Uterus (tissue), 4 donors: ENCODE data around the gene ADGRL3. TPM values are rescaled to one million over a fixed set of nuclear protein-coding genes. Genes with fewer than 3 reads are reported as not detected.

Source experiments
- DNase-seq, 2 donors: peaks; one replicate each; pipeline ENCODE4 v3.0.0-alpha.2; 2019 to 2020
- H3K27ac ChIP-seq, 2 donors: fragments of 200-600 bp; sonication (generic); 1 replicate in 1 of 2; 2 replicates in 1 of 2; pipeline ENCODE4 v1.5.1; 2016 to 2018
- H3K27me3 ChIP-seq, 2 donors: fragments of 200-600 bp; sonication (generic); one replicate each; pipeline ENCODE4 v1.5.1; 2018 to 2019; ENCODE audit warnings: control low read depth in 1 of 2
- H3K36me3 ChIP-seq, 2 donors: fragments of 200-600 bp; sonication (generic); one replicate each; pipeline ENCODE4 v1.5.1; 2019; ENCODE audit warnings: control low read depth in 1 of 2
- H3K4me1 ChIP-seq, 2 donors: fragments of 200-600 bp; sonication (generic); one replicate each; pipeline ENCODE4 v1.5.1; 2018 to 2019; ENCODE audit warnings: control low read depth in 1 of 2
- H3K4me3 ChIP-seq, 2 donors: fragments of 200-600 bp; sonication (generic); 1 replicate in 1 of 2; 2 replicates in 1 of 2; pipeline ENCODE4 v1.5.1; 2018 to 2019; ENCODE audit warnings: mild to moderate bottlenecking in 1 of 2
- H3K9me3 ChIP-seq, 2 donors: fragments of 200-600 bp; sonication (generic); one replicate each; pipeline ENCODE4 v1.5.1; 2019; ENCODE audit warnings: control low read depth in 1 of 2
- CTCF ChIP-seq, 4 experiments: fragments of 200-600 bp in 2 of 4; fragments of 450-650 bp in 2 of 4; sonication (generic) in 2 of 4; IDR thresholded peaks; one replicate each; pipeline ENCODE4 v1.5.1; 2016 to 2019; ENCODE audit warnings: antibody characterized with exemption in 4 of 4, mild to moderate bottlenecking in 2 of 4, moderate library complexity in 1 of 4
- POLR2A ChIP-seq, 2 donors: fragments of 450-650 bp; IDR thresholded peaks; one replicate each; pipeline ENCODE4 v1.6.1; 2016; ENCODE audit warnings: antibody characterized with exemption in 2 of 2, mild to moderate bottlenecking in 1 of 2, moderate library complexity in 1 of 2
- intact Hi-C: fragments of 100-400 bp; cut with DNase I; formaldehyde crosslinking; loops from one replicate; pipeline ENCODE4 v1.15.1; 2023; ENCODE audit warnings: low total_unique reads
- total RNA-seq, 4 donors: library from RNA; depleted of rRNA in 3 of 4; stranded (reverse); fragments of >200 nt in 3 of 4; gene quantifications; one replicate each; pipeline versions ENCODE4 v1.1.0 to v1.2.4, GENCODE V29; 2014 to 2023
- donor health status: DM: yes; HTN: yes; CAD: no.

The ADGRL3 gene
- total RNA-seq, 4 donors from 2014 or later = 31.5 to 411 (median 74.3) TPM

- intact Hi-C loops = no loop called here
- H3K4me3 ChIP-seq = no peak overlapping the region
- TF ChIP-seq CTCF (IDR thresholded peaks at IDR 0.05) (no peak), POLR2A (IDR thresholded peaks at IDR 0.05) (no peak)
- no peaks in the 10 kb centered on the region for H3K4me1 ChIP-seq
- no peaks in the 10 kb centered on the region for H3K9me3 ChIP-seq
- no peak for DNase-seq
- H3K27me3 ChIP-seq = no peaks in the 10 kb centered on the region
- H3K27ac ChIP-seq = no peak overlapping the region
- no peaks in the 10 kb centered on the region for H3K36me3 ChIP-seq
These were observed 268.0 kb downstream of the ADGRL3 start for GRCh38 chr4:61468024-61468720.

- no peak overlapping the region for H3K4me3 ChIP-seq
- no peaks in the 10 kb centered on the region for H3K9me3 ChIP-seq
- DNase-seq = no peak
- no peak for TF ChIP-seq POLR2A (IDR thresholded peaks at IDR 0.05)
- TF ChIP-seq CTCF (IDR thresholded peaks at IDR 0.05) = no peak
- no peak overlapping the region for H3K27ac ChIP-seq
- no peaks in the 10 kb centered on the region for H3K4me1 ChIP-seq
- intact Hi-C loops = no loop called here
- no peaks in the 10 kb centered on the region for H3K27me3 ChIP-seq
- no peaks in the 10 kb centered on the region for H3K36me3 ChIP-seq
These were observed 273.2 kb downstream of the ADGRL3 start for GRCh38 chr4:61473306-61473705.

GRCh38 chr4:61478340-61478739, 278.2 kb downstream of the ADGRL3 start:
- no peaks in the 10 kb centered on the region for H3K9me3 ChIP-seq
- H3K4me1 ChIP-seq = no peaks in the 10 kb centered on the region
- H3K36me3 ChIP-seq = no peaks in the 10 kb centered on the region
- H3K4me3 ChIP-seq = no peak overlapping the region
- intact Hi-C loops = no loop called here
- H3K27ac ChIP-seq = no peak overlapping the region
- H3K27me3 ChIP-seq = no peaks in the 10 kb centered on the region
- TF ChIP-seq POLR2A (IDR thresholded peaks at IDR 0.05) (no peak), CTCF (IDR thresholded peaks at IDR 0.05) (no peak)
- no peak for DNase-seq

- Histone ChIP-seq H3K4me3 (no peak overlapping the region), H3K36me3 (no peaks in the 10 kb centered on the region), H3K27ac (no peak overlapping the region), H3K9me3 (no peaks in the 10 kb centered on the region), H3K27me3 (no peaks in the 10 kb centered on the region), H3K4me1 (no peaks in the 10 kb centered on the region)
- no peak for DNase-seq
- intact Hi-C loops = no loop called here
- TF ChIP-seq CTCF (IDR thresholded peaks at IDR 0.05) = no peak
- no peak for TF ChIP-seq POLR2A (IDR thresholded peaks at IDR 0.05)
These were observed 284.9 kb downstream of the ADGRL3 start for GRCh38 chr4:61485056-61485455.

GRCh38 chr4:61489927-61490326, 289.8 kb downstream of the ADGRL3 start:
- DNase-seq = no peak
- Histone ChIP-seq H3K27me3 (no peaks in the 10 kb centered on the region), H3K36me3 (no peaks in the 10 kb centered on the region), H3K27ac (no peak overlapping the region), H3K9me3 (no peaks in the 10 kb centered on the region), H3K4me1 (no peaks in the 10 kb centered on the region), H3K4me3 (no peak overlapping the region)
- TF ChIP-seq CTCF (IDR thresholded peaks at IDR 0.05) (no peak), POLR2A (IDR thresholded peaks at IDR 0.05) (no peak)
- intact Hi-C loops = no loop called here
